Measurements from ENCODE around the gene KIF21B.

Gene KIF21B

GRCh38 chr1:201023517-201023902 is at the start of gene KIF21B:
TSS of gene KIF21B (minus strand) at chr1:201023714. CDS start at chr1:201023383, 331 bp downstream.
- DNase-seq (ENCODE audit: low read depth in 1 of 2, low spot score in 1 of 2) = peak; percentile 83 to 86
- in situ Hi-C loops (cut with HindIII; ENCODE audit: low pct_unique_long_range_greater_than_20kb, low sequenced_read_pairs) = no loop called here
- TF ChIP-seq JUND (IDR thresholded peaks at IDR 0.05; ENCODE audit: low read depth) = no peak

- no peak for DNase-seq (ENCODE audit: low read depth in 1 of 2, low spot score in 1 of 2)
- no peak for TF ChIP-seq JUND (IDR thresholded peaks at IDR 0.05; ENCODE audit: low read depth)
- in situ Hi-C loops (cut with HindIII; ENCODE audit: low pct_unique_long_range_greater_than_20kb, low sequenced_read_pairs) = no loop called here
These were observed 49.4 kb upstream of the KIF21B start for GRCh38 chr1:201072922-201073321.

- no peak for DNase-seq (ENCODE audit: low read depth in 1 of 2, low spot score in 1 of 2)
- no peak for TF ChIP-seq JUND (IDR thresholded peaks at IDR 0.05; ENCODE audit: low read depth)
- in situ Hi-C loops (cut with HindIII; ENCODE audit: low pct_unique_long_range_greater_than_20kb, low sequenced_read_pairs) = no loop called here
These were observed 48.6 kb upstream of the KIF21B start for GRCh38 chr1:201072149-201072548.

GRCh38 chr1:201069636-201070035 is 46.1 kb upstream of the KIF21B start:
- no peak for TF ChIP-seq JUND (IDR thresholded peaks at IDR 0.05; ENCODE audit: low read depth)
- in situ Hi-C loops (cut with HindIII; ENCODE audit: low pct_unique_long_range_greater_than_20kb, low sequenced_read_pairs) = no loop called here
- DNase-seq (ENCODE audit: low read depth in 1 of 2, low spot score in 1 of 2) = no peak

- in situ Hi-C loops (cut with HindIII; ENCODE audit: low pct_unique_long_range_greater_than_20kb, low sequenced_read_pairs) = no loop called here
- no peak for TF ChIP-seq JUND (IDR thresholded peaks at IDR 0.05; ENCODE audit: low read depth)
- no peak for DNase-seq (ENCODE audit: low read depth in 1 of 2, low spot score in 1 of 2)
These were observed 45.5 kb upstream of the KIF21B start for GRCh38 chr1:201068976-201069375.

- DNase-seq (ENCODE audit: low read depth in 1 of 2, low spot score in 1 of 2) = no peak
- TF ChIP-seq JUND (IDR thresholded peaks at IDR 0.05; ENCODE audit: low read depth) = no peak
- in situ Hi-C loops (cut with HindIII; ENCODE audit: low pct_unique_long_range_greater_than_20kb, low sequenced_read_pairs) = no loop called here
These were observed 43.5 kb upstream of the KIF21B start for GRCh38 chr1:201066986-201067385.

- in situ Hi-C loops (cut with HindIII; ENCODE audit: low pct_unique_long_range_greater_than_20kb, low sequenced_read_pairs) = no loop called here
- DNase-seq (ENCODE audit: low read depth in 1 of 2, low spot score in 1 of 2) = no peak
- no peak for TF ChIP-seq JUND (IDR thresholded peaks at IDR 0.05; ENCODE audit: low read depth)
These were observed 42.2 kb upstream of the KIF21B start for GRCh38 chr1:201065686-201066085.

- no peak for DNase-seq (ENCODE audit: low read depth in 1 of 2, low spot score in 1 of 2)
- in situ Hi-C loops (cut with HindIII; ENCODE audit: low pct_unique_long_range_greater_than_20kb, low sequenced_read_pairs) = no loop called here
- TF ChIP-seq JUND (IDR thresholded peaks at IDR 0.05; ENCODE audit: low read depth) = no peak
These were observed 41.3 kb upstream of the KIF21B start for GRCh38 chr1:201064806-201065205.

GRCh38 chr1:201063145-201063544 is 39.6 kb upstream of the KIF21B start:
- no peak for DNase-seq (ENCODE audit: low read depth in 1 of 2, low spot score in 1 of 2)
- in situ Hi-C loops (cut with HindIII; ENCODE audit: low pct_unique_long_range_greater_than_20kb, low sequenced_read_pairs) = no loop called here
- TF ChIP-seq JUND (IDR thresholded peaks at IDR 0.05; ENCODE audit: low read depth) = no peak

- in situ Hi-C loops (cut with HindIII; ENCODE audit: low pct_unique_long_range_greater_than_20kb, low sequenced_read_pairs) = no loop called here
- no peak for TF ChIP-seq JUND (IDR thresholded peaks at IDR 0.05; ENCODE audit: low read depth)
- no peak for DNase-seq (ENCODE audit: low read depth in 1 of 2, low spot score in 1 of 2)
These were observed 39.1 kb upstream of the KIF21B start for GRCh38 chr1:201062511-201063091.

- TF ChIP-seq JUND (IDR thresholded peaks at IDR 0.05; ENCODE audit: low read depth) = no peak
- DNase-seq (ENCODE audit: low read depth in 1 of 2, low spot score in 1 of 2) = no peak
- in situ Hi-C loops (cut with HindIII; ENCODE audit: low pct_unique_long_range_greater_than_20kb, low sequenced_read_pairs) = no loop called here
These were observed 38.4 kb upstream of the KIF21B start for GRCh38 chr1:201061886-201062285.

- in situ Hi-C loops (cut with HindIII; ENCODE audit: low pct_unique_long_range_greater_than_20kb, low sequenced_read_pairs) = no loop called here
- no peak for TF ChIP-seq JUND (IDR thresholded peaks at IDR 0.05; ENCODE audit: low read depth)
- DNase-seq (ENCODE audit: low read depth in 1 of 2, low spot score in 1 of 2) = no peak
These were observed 37.5 kb upstream of the KIF21B start for GRCh38 chr1:201061049-201061448.

- DNase-seq (ENCODE audit: low read depth in 1 of 2, low spot score in 1 of 2) = peak; percentile 23 to 61
- no peak for TF ChIP-seq JUND (IDR thresholded peaks at IDR 0.05; ENCODE audit: low read depth)
- in situ Hi-C loops (cut with HindIII; ENCODE audit: low pct_unique_long_range_greater_than_20kb, low sequenced_read_pairs) = no loop called here
These were observed 37.1 kb upstream of the KIF21B start for GRCh38 chr1:201060586-201060985.

- in situ Hi-C loops (cut with HindIII; ENCODE audit: low pct_unique_long_range_greater_than_20kb, low sequenced_read_pairs) = no loop called here
- no peak for TF ChIP-seq JUND (IDR thresholded peaks at IDR 0.05; ENCODE audit: low read depth)
- peak; percentile 27 to 51 for DNase-seq (ENCODE audit: low read depth in 1 of 2, low spot score in 1 of 2)
These were observed 36.5 kb upstream of the KIF21B start for GRCh38 chr1:201059871-201060555.
